ENCODE results near the gene DMD. TPM values are rescaled to one million over a fixed set of nuclear protein-coding genes. Genes with fewer than 3 reads are reported as not detected.

Gene DMD
- polyA plus RNA-seq, 4 donors, result 1.6 to 11.6 (median 2.9) TPM

DNA sequence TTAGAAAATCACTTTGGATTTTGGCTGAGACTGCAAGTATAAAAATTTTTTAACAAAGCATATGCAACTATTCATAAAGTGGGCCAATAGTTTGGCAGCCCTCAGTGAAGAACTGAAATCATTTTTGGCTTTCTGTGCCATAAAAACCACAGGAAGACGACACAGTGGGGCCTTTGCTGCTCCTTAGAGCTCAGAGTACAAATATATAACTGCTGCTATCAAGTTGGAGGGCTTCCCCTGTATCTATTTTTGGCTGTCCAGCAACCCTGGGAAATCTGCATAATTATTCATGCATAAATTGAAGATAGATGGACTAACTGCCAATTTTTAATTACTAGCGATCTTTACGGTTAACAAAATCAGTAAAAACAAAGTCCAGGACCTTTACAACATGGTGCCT, 2088.0 kb downstream of the DMD start:
- no peak for FAIRE-seq
- Histone ChIP-seq H3K36me3 (ENCODE audit: control insufficient read depth in 3 of 3, insufficient read depth in 2 of 3, low read depth in 1 of 3, low read length in 3 of 3) (peaks cover 0 to 2% (median 0%) of the 10 kb centered on the region in 3 donors), H3K9me3 (ENCODE audit: control insufficient read depth in 2 of 2, insufficient read depth in 1 of 2, low read depth in 1 of 2, low read length in 1 of 2) (no peaks in the 10 kb centered on the region), H3K27me3 (ENCODE audit: control insufficient read depth in 3 of 3, insufficient read depth in 3 of 3, low read length in 3 of 3) (no peaks in the 10 kb centered on the region), H3K4me1 (ENCODE audit: control insufficient read depth in 3 of 3, insufficient read depth in 2 of 3, low read depth in 1 of 3, low read length in 2 of 3) (no peaks in the 10 kb centered on the region), H3K27ac (ENCODE audit: low read depth in 1 of 3, low read length in 2 of 3) (no peak overlapping the region), H3K4me3 (ENCODE audit: low read depth in 1 of 3, low read length in 3 of 3) (no peak overlapping the region)
- no peak for DNase-seq
- 64 to 88% (median 81%) methylated on average over 3 of the region's 3 CpGs for WGBS, 3 donors

DNA sequence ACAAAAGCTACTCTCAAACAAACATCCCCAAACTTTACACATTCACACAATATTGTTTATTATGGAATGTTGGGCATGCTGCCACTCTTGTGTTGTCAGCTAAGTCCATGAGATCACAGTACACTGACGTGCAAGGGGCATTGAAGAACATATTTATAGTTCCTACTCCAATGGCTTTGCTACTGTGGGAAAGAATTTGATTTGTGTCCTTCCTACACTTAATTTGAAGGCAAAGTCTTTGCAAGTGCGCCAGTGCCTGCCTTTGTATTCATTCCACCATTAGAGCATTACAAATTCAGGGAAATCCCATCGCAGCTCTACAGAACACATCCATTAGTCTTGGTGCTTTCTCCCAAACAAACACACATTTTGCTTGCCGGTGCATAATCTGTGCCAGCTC, 2094.1 kb downstream of the DMD start:
- 71 to 76% (median 74%) methylated on average over 4 of the region's 4 CpGs for WGBS, 3 donors
- Histone ChIP-seq H3K36me3 (ENCODE audit: control insufficient read depth in 3 of 3, insufficient read depth in 2 of 3, low read depth in 1 of 3, low read length in 3 of 3) (no peaks in the 10 kb centered on the region), H3K4me3 (ENCODE audit: low read depth in 1 of 3, low read length in 3 of 3) (no peak overlapping the region), H3K27me3 (ENCODE audit: control insufficient read depth in 3 of 3, insufficient read depth in 3 of 3, low read length in 3 of 3) (peaks cover 0 to 2% (median 0%) of the 10 kb centered on the region in 3 donors), H3K27ac (ENCODE audit: low read depth in 1 of 3, low read length in 2 of 3) (no peak overlapping the region), H3K4me1 (ENCODE audit: control insufficient read depth in 3 of 3, insufficient read depth in 2 of 3, low read depth in 1 of 3, low read length in 2 of 3) (no peaks in the 10 kb centered on the region), H3K9me3 (ENCODE audit: control insufficient read depth in 2 of 2, insufficient read depth in 1 of 2, low read depth in 1 of 2, low read length in 1 of 2) (peaks cover 0 to 3% of the 10 kb centered on the region in 2 donors)
- FAIRE-seq (no peak), DNase-seq (no peak)

- no peaks in the 10 kb centered on the region for H3K4me1 ChIP-seq (ENCODE audit: control insufficient read depth in 3 of 3, insufficient read depth in 2 of 3, low read depth in 1 of 3, low read length in 2 of 3)
- peaks cover 0 to 3% of the 10 kb centered on the region in 2 donors for H3K9me3 ChIP-seq (ENCODE audit: control insufficient read depth in 2 of 2, insufficient read depth in 1 of 2, low read depth in 1 of 2, low read length in 1 of 2)
- H3K27me3 ChIP-seq (ENCODE audit: control insufficient read depth in 3 of 3, insufficient read depth in 3 of 3, low read length in 3 of 3), result peaks cover 0 to 2% (median 0%) of the 10 kb centered on the region in 3 donors
- no peaks in the 10 kb centered on the region for H3K36me3 ChIP-seq (ENCODE audit: control insufficient read depth in 3 of 3, insufficient read depth in 2 of 3, low read depth in 1 of 3, low read length in 3 of 3)
- no peak overlapping the region for H3K27ac ChIP-seq (ENCODE audit: low read depth in 1 of 3, low read length in 2 of 3)
- 65 to 80% (median 72%) methylated on average over 4 of the region's 4 CpGs for WGBS, 3 donors
- DNase-seq (no peak), FAIRE-seq (no peak)
- H3K4me3 ChIP-seq (ENCODE audit: low read depth in 1 of 3, low read length in 3 of 3), result no peak overlapping the region
Observed at GRCh38 chrX:31115398-31115797, 2096.0 kb downstream of the DMD start.

DNA sequence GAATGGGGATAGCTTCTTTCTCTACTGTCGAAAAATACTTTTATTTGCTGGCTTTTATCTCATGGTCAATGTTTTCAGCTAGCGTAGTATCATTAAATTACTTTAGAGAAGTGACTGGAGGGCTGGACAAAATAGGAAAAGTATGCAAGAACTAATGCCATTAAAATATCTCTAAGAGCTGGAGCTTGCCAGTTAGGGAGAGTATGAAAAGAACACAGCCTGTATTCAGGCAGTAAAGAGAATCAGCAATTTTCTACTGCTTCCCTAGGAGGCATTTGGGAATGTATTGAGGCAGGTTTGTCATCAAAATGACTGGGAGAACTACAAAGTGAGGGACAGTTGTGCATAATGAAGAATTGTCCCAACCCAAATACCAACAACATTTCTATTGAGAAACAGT, 2096.5 kb downstream of the DMD start:
- DNase-seq, result no peak
- no peak for FAIRE-seq
- Histone ChIP-seq H3K9me3 (ENCODE audit: control insufficient read depth in 2 of 2, insufficient read depth in 1 of 2, low read depth in 1 of 2, low read length in 1 of 2) (peaks cover 0 to 3% of the 10 kb centered on the region in 2 donors), H3K27ac (ENCODE audit: low read depth in 1 of 3, low read length in 2 of 3) (no peak overlapping the region), H3K4me3 (ENCODE audit: low read depth in 1 of 3, low read length in 3 of 3) (no peak overlapping the region), H3K27me3 (ENCODE audit: control insufficient read depth in 3 of 3, insufficient read depth in 3 of 3, low read length in 3 of 3) (peaks cover 0 to 2% (median 0%) of the 10 kb centered on the region in 3 donors), H3K4me1 (ENCODE audit: control insufficient read depth in 3 of 3, insufficient read depth in 2 of 3, low read depth in 1 of 3, low read length in 2 of 3) (no peaks in the 10 kb centered on the region), H3K36me3 (ENCODE audit: control insufficient read depth in 3 of 3, insufficient read depth in 2 of 3, low read depth in 1 of 3, low read length in 3 of 3) (no peaks in the 10 kb centered on the region)
- WGBS, 3 donors, result 67 to 76% (median 76%) methylated on average over 2 of the region's 2 CpGs

- Histone ChIP-seq H3K36me3 (ENCODE audit: control insufficient read depth in 3 of 3, insufficient read depth in 2 of 3, low read depth in 1 of 3, low read length in 3 of 3) (no peaks in the 10 kb centered on the region), H3K27me3 (ENCODE audit: control insufficient read depth in 3 of 3, insufficient read depth in 3 of 3, low read length in 3 of 3) (peaks cover 0 to 2% (median 0%) of the 10 kb centered on the region in 3 donors), H3K27ac (ENCODE audit: low read depth in 1 of 3, low read length in 2 of 3) (no peak overlapping the region), H3K4me1 (ENCODE audit: control insufficient read depth in 3 of 3, insufficient read depth in 2 of 3, low read depth in 1 of 3, low read length in 2 of 3) (no peaks in the 10 kb centered on the region), H3K9me3 (ENCODE audit: control insufficient read depth in 2 of 2, insufficient read depth in 1 of 2, low read depth in 1 of 2, low read length in 1 of 2) (peaks cover 0 to 3% of the 10 kb centered on the region in 2 donors), H3K4me3 (ENCODE audit: low read depth in 1 of 3, low read length in 3 of 3) (no peak overlapping the region)
- FAIRE-seq (no peak), DNase-seq (no peak)
- WGBS, 3 donors, result 74 to 87% (median 83%) methylated on average over 5 of the region's 5 CpGs
Observed at GRCh38 chrX:31112226-31112999, 2098.9 kb downstream of the DMD start.

GRCh38 chrX:31110657-31111056, 2100.7 kb downstream of the DMD start:
- peaks cover 0 to 2% (median 0%) of the 10 kb centered on the region in 3 donors for H3K27me3 ChIP-seq (ENCODE audit: control insufficient read depth in 3 of 3, insufficient read depth in 3 of 3, low read length in 3 of 3)
- FAIRE-seq (no peak), DNase-seq (no peak)
- H3K9me3 ChIP-seq (ENCODE audit: control insufficient read depth in 2 of 2, insufficient read depth in 1 of 2, low read depth in 1 of 2, low read length in 1 of 2), result peaks cover 0 to 3% of the 10 kb centered on the region in 2 donors
- no peak overlapping the region for H3K27ac ChIP-seq (ENCODE audit: low read depth in 1 of 3, low read length in 2 of 3)
- H3K4me1 ChIP-seq (ENCODE audit: control insufficient read depth in 3 of 3, insufficient read depth in 2 of 3, low read depth in 1 of 3, low read length in 2 of 3), result no peaks in the 10 kb centered on the region
- no peaks in the 10 kb centered on the region for H3K36me3 ChIP-seq (ENCODE audit: control insufficient read depth in 3 of 3, insufficient read depth in 2 of 3, low read depth in 1 of 3, low read length in 3 of 3)
- WGBS, 3 donors, result 85 to 95% (median 93%) methylated on average over 6 of the region's 6 CpGs
- H3K4me3 ChIP-seq (ENCODE audit: low read depth in 1 of 3, low read length in 3 of 3), result no peak overlapping the region

DNA sequence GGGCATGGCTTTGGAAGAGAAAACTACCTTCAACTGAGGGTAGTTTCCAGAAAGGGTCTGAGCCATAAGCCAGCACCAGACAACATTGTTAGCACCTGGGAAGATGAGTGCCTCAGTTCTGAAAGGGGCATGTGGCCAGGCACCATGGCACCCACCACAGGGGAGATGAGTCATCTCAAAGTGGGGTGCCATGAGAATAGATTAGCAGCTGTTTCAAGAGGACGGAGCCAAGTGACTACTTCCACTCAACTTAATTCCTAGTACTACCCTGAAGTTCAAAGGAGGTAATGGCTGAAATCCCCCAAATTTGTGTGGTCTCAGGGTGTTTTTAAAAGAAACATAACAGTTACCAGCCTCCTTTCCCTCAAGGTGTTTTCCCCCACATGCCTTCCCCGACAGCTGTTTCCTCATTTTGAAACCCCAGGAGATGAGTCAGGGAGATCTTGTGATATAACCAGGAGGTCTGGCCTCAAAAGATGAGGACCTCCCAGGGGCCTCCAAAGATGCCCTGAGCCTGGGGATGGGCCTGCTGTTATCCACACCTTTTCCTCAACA, 2111.7 kb downstream of the DMD start:
- Histone ChIP-seq H3K9me3 (ENCODE audit: control insufficient read depth in 2 of 2, insufficient read depth in 1 of 2, low read depth in 1 of 2, low read length in 1 of 2) (no peaks in the 10 kb centered on the region), H3K27ac (ENCODE audit: low read depth in 1 of 3, low read length in 2 of 3) (no peak overlapping the region), H3K4me3 (ENCODE audit: low read depth in 1 of 3, low read length in 3 of 3) (no peak overlapping the region), H3K36me3 (ENCODE audit: control insufficient read depth in 3 of 3, insufficient read depth in 2 of 3, low read depth in 1 of 3, low read length in 3 of 3) (no peaks in the 10 kb centered on the region), H3K4me1 (ENCODE audit: control insufficient read depth in 3 of 3, insufficient read depth in 2 of 3, low read depth in 1 of 3, low read length in 2 of 3) (no peaks in the 10 kb centered on the region), H3K27me3 (ENCODE audit: control insufficient read depth in 3 of 3, insufficient read depth in 3 of 3, low read length in 3 of 3) (no peaks in the 10 kb centered on the region)
- DNase-seq (no peak), FAIRE-seq (no peak)
- 61 to 77% (median 74%) methylated on average over 2 of the region's 2 CpGs for WGBS, 3 donors

GRCh38 chrX:31098079-31098478, 2113.3 kb downstream of the DMD start:
- WGBS, 3 donors, result 69 to 92% (median 72%) methylated on average over 3 of the region's 3 CpGs

More at GRCh38 chrX:31098079-31098478, 2113.3 kb downstream of the DMD start:
- H3K4me3 ChIP-seq (ENCODE audit: low read depth in 1 of 3, low read length in 3 of 3), result no peak overlapping the region
- FAIRE-seq, result no peak
- H3K4me1 ChIP-seq (ENCODE audit: control insufficient read depth in 3 of 3, insufficient read depth in 2 of 3, low read depth in 1 of 3, low read length in 2 of 3), result no peaks in the 10 kb centered on the region
- DNase-seq, result no peak
- H3K27ac ChIP-seq (ENCODE audit: low read depth in 1 of 3, low read length in 2 of 3), result no peak overlapping the region
- peaks cover 0 to 3% of the 10 kb centered on the region in 2 donors for H3K9me3 ChIP-seq (ENCODE audit: control insufficient read depth in 2 of 2, insufficient read depth in 1 of 2, low read depth in 1 of 2, low read length in 1 of 2)
- no peaks in the 10 kb centered on the region for H3K27me3 ChIP-seq (ENCODE audit: control insufficient read depth in 3 of 3, insufficient read depth in 3 of 3, low read length in 3 of 3)
- H3K36me3 ChIP-seq (ENCODE audit: control insufficient read depth in 3 of 3, insufficient read depth in 2 of 3, low read depth in 1 of 3, low read length in 3 of 3), result no peaks in the 10 kb centered on the region

All from small intestine (tissue), 7 donors.